HCT116 (cell line): ENCODE data around the gene PTPRC. TPM values are rescaled to one million over a fixed set of nuclear protein-coding genes. Genes with fewer than 3 reads are reported as not detected.

Source experiments
- ATAC-seq: fragments of 200-7000 bp; cut with Tn5 transposase; 2 replicates; pipeline ENCODE4 v1.9.1; 2020; ENCODE audit warnings: mild to moderate bottlenecking, moderate library complexity
- BruUV-seq: library from RNA; stranded (reverse); fragments of 400-500 nt; replicated peaks from 2 replicates; lab custom pipeline; 2021; lab: Mats Ljungman, UMichigan
- CTCF ChIA-PET: fragments of 300-600 bp; sonication (Branson Sonifier 250); formaldehyde crosslinking; loops from one replicate; lab custom pipeline; 2021; ENCODE audit warnings: antibody characterized with exemption; lab: Charles Lee
- POLR2A ChIA-PET: fragments of 300-600, 350-600 bp; sonication (Branson Sonifier 250); formaldehyde crosslinking; loops from one replicate; lab custom pipeline; 2021; ENCODE audit warnings: antibody characterized with exemption; lab: Charles Lee
- RAD21 ChIA-PET, 2 experiments: fragments of 300-600 bp; sonication (Branson Sonifier 250); formaldehyde crosslinking; loops; one replicate each; lab custom pipeline; 2023; ENCODE audit warnings: low total read pairs in 2 of 2; ENCODE audit not compliant: uncharacterized antibody in 2 of 2, unreplicated experiment in 2 of 2, low non-redundant PET in 1 of 2; lab: Charles Lee
- DNase-seq: peaks from one replicate; pipeline ENCODE4 v3.0.0-alpha.2; 2010; ENCODE audit warnings: low read depth, low spot score
- H2AFZ ChIP-seq: fragments of 200-600 bp; shearing (Covaris generic), sonication (generic); 2 replicates; pipeline ENCODE4 v1.6.1; 2017; ENCODE audit warnings: low read depth, mixed run types, mixed read lengths, antibody characterized with exemption, low read length; ENCODE audit not compliant: poor library complexity, severe bottlenecking
- H3K27ac ChIP-seq: 2 replicates; pipeline ENCODE4 v1.5.1; 2012; ENCODE audit warnings: low read depth, low read length
- H3K27me3 ChIP-seq: fragments of 200-600 bp; sonication (generic); 2 replicates; pipeline ENCODE4 v1.6.1; 2016; ENCODE audit warnings: mixed run types, low read length, mixed read lengths; ENCODE audit not compliant: insufficient read depth
- H3K36me3 ChIP-seq, 2 experiments: fragments of 200-500 bp in 1 of 2; fragments of 200-600 bp in 1 of 2; sonication (Bioruptor generic) in 1 of 2; sonication (generic) in 1 of 2; 2 replicates each; pipeline versions ENCODE4 v1.5.1 to v1.6.1; 2014 to 2016; ENCODE audit warnings: low read length in 2 of 2, inconsistent platforms in 1 of 2, mixed read lengths in 1 of 2, mixed run types in 1 of 2; ENCODE audit not compliant: insufficient read depth in 2 of 2, control insufficient read depth in 1 of 2
- H3K4me1 ChIP-seq, 2 experiments: fragments of 200-600 bp in 1 of 2; sonication (generic) in 1 of 2; 2 replicates each; pipeline versions ENCODE4 v1.5.1 to v1.6.1; 2012 to 2017; ENCODE audit warnings: low read length in 2 of 2, inconsistent platforms in 1 of 2, mild to moderate bottlenecking in 1 of 2, mixed read lengths in 1 of 2, mixed run types in 1 of 2, moderate library complexity in 1 of 2; ENCODE audit not compliant: insufficient read depth in 2 of 2, control insufficient read depth in 1 of 2
- H3K4me2 ChIP-seq: fragments of 200-600 bp; sonication (generic); 2 replicates; pipeline ENCODE4 v1.6.1; 2017; ENCODE audit warnings: mixed run types, low read length, mixed read lengths
- H3K4me3 ChIP-seq, 2 experiments: fragments of 200-600 bp in 1 of 2; sonication (generic) in 1 of 2; replicated peaks in 1 of 2; 2 replicates each; pipeline ENCODE4 v1.5.1; 2011 to 2016; ENCODE audit warnings: low read length in 2 of 2, control low read depth in 1 of 2, low read depth in 1 of 2, mild to moderate bottlenecking in 1 of 2, mixed read lengths in 1 of 2, mixed run types in 1 of 2
- H3K79me2 ChIP-seq: fragments of 200-600 bp; sonication (generic); 2 replicates; pipeline ENCODE4 v1.6.1; 2017; ENCODE audit warnings: mild to moderate bottlenecking, mixed run types, low read length, moderate library complexity, mixed read lengths; ENCODE audit not compliant: insufficient read depth
- H3K9ac ChIP-seq: fragments of 200-600 bp; sonication (generic); 2 replicates; pipeline ENCODE4 v1.6.1; 2016; ENCODE audit warnings: low read length, mixed read lengths
- H3K9me2 ChIP-seq: fragments of 200-600 bp; sonication (generic), shearing (Covaris generic); 2 replicates; pipeline ENCODE4 v1.6.1; 2017; ENCODE audit warnings: mixed run types, mild to moderate bottlenecking, moderate library complexity; ENCODE audit not compliant: insufficient read depth
- H3K9me3 ChIP-seq, 2 experiments: fragments of 200-500 bp in 1 of 2; fragments of 200-600 bp in 1 of 2; sonication (Bioruptor generic) in 1 of 2; sonication (generic) in 1 of 2; 2 replicates each; pipeline ENCODE4 v1.6.1; 2014 to 2017; ENCODE audit warnings: low read length in 2 of 2, mixed read lengths in 2 of 2, inconsistent platforms in 1 of 2, low read depth in 1 of 2, mild to moderate bottlenecking in 1 of 2, mixed run types in 1 of 2, moderate library complexity in 1 of 2; ENCODE audit not compliant: control insufficient read depth in 1 of 2, insufficient read depth in 1 of 2
- H4K20me1 ChIP-seq: fragments of 200-600 bp; sonication (generic), shearing (Covaris generic); 2 replicates; pipeline ENCODE4 v1.6.1; 2017; ENCODE audit warnings: mixed run types, mild to moderate bottlenecking, moderate library complexity; ENCODE audit not compliant: insufficient read depth
- CBX3 ChIP-seq: IDR thresholded peaks from 2 replicates; pipeline ENCODE4 v1.6.1; 2012; ENCODE audit warnings: low read depth
- CTCF ChIP-seq, 3 experiments: fragments of 200-600 bp in 1 of 3; sonication (generic) in 1 of 3; IDR thresholded peaks in 2 of 3; conservative IDR thresholded peaks in 1 of 3; 2 replicates each; pipeline ENCODE4 v1.5.1; 2012 to 2017; ENCODE audit warnings: low read depth in 2 of 3, low read length in 2 of 3, antibody characterized with exemption in 1 of 3, borderline replicate concordance in 1 of 3, control low read depth in 1 of 3, mild to moderate bottlenecking in 1 of 3, mixed read lengths in 1 of 3, mixed run types in 1 of 3, moderate library complexity in 1 of 3; ENCODE audit not compliant: insufficient read depth in 1 of 3
- EGR1 ChIP-seq: IDR thresholded peaks from 2 replicates; pipeline ENCODE4 v1.6.1; 2012; ENCODE audit warnings: low read depth
- ELF1 ChIP-seq: IDR thresholded peaks from 2 replicates; pipeline ENCODE4 v1.6.1; 2012; ENCODE audit warnings: low read depth, borderline replicate concordance
- EZH2phosphoT487 ChIP-seq: fragments of 200-600 bp; IDR thresholded peaks from 2 replicates; pipeline ENCODE4 v1.6.1; 2018; ENCODE audit warnings: antibody characterized with exemption, borderline replicate concordance
- JUND ChIP-seq: IDR thresholded peaks from 2 replicates; pipeline ENCODE4 v1.6.1; 2012
- MAX ChIP-seq: IDR thresholded peaks from 2 replicates; pipeline ENCODE4 v1.6.1; 2012
- POLR2A ChIP-seq: IDR thresholded peaks from 2 replicates; pipeline ENCODE4 v1.7.0; 2011; ENCODE audit warnings: borderline replicate concordance; ENCODE audit not compliant: insufficient read depth, insufficient read length; ENCODE audit errors: extremely low read depth
- RAD21 ChIP-seq: IDR thresholded peaks from 2 replicates; pipeline ENCODE4 v1.6.1; 2012; ENCODE audit warnings: low read depth, mild to moderate bottlenecking
- SP1 ChIP-seq: IDR thresholded peaks from 2 replicates; pipeline ENCODE4 v1.6.1; 2012; ENCODE audit warnings: low read depth
- SRF ChIP-seq: IDR thresholded peaks from 2 replicates; pipeline ENCODE4 v1.6.1; 2012; ENCODE audit warnings: low read depth
- TCF7L2 ChIP-seq: IDR thresholded peaks from 2 replicates; pipeline ENCODE4 v1.7.0; 2011; ENCODE audit warnings: borderline replicate concordance, inconsistent platforms; ENCODE audit not compliant: insufficient read depth, insufficient read length; ENCODE audit errors: extremely low read depth
- ZFX ChIP-seq: fragments of 450-650 bp; IDR thresholded peaks from 2 replicates; pipeline ENCODE4 v1.6.1; 2017
- intact Hi-C: fragments of 100-400 bp; cut with micrococcal nuclease; formaldehyde crosslinking; loops from 2 replicates; pipeline ENCODE4 v1.10.0; 2022
- total RNA-seq: library from RNA; stranded (reverse); gene quantifications from one replicate; pipeline ENCODE4 v1.2.1, GENCODE V29; 2021; ENCODE audit not compliant: unreplicated experiment

The PTPRC gene
- total RNA-seq, 1 experiment from 2014 or later = 1.2 TPM

GRCh38 chr1:198622001-198622400 is 16.8 kb upstream of the PTPRC start:
- TF ChIP-seq EZH2phosphoT487 (no peak), JUND (no peak), SP1 (no peak), ZFX (no peak), MAX (no peak), POLR2A (no peak), EGR1 (no peak)
- Histone ChIP-seq H3K4me3 (no peak overlapping the region), H3K36me3 (no peaks in the 10 kb centered on the region), H3K27me3 (no peaks in the 10 kb centered on the region), H3K9me3 (no peaks in the 10 kb centered on the region), H3K4me2 (no peak overlapping the region), H4K20me1 (no peaks in the 10 kb centered on the region), H2AFZ (no peak overlapping the region), H3K27ac (no peak overlapping the region), H3K4me1 (no peaks in the 10 kb centered on the region), H3K9me2 (no peaks in the 10 kb centered on the region), H3K9ac (no peak overlapping the region), H3K79me2 (no peaks in the 10 kb centered on the region)
- intact Hi-C loops = no loop called here
- no peak for ATAC-seq
- BruUV-seq = no TSS peak
- no peak for DNase-seq
- ChIA-PET RAD21 (no interaction called here), CTCF (no interaction called here), POLR2A (no interaction called here)

GRCh38 chr1:198623752-198624647 is 14.8 kb upstream of the PTPRC start:
- H2AFZ ChIP-seq = no peak overlapping the region
- H3K27me3 ChIP-seq = no peaks in the 10 kb centered on the region
- no peaks in the 10 kb centered on the region for H3K36me3 ChIP-seq
- CTCF ChIA-PET = no interaction called here
- RAD21 ChIA-PET = no interaction called here
- H3K4me1 ChIP-seq = no peaks in the 10 kb centered on the region
- no peak overlapping the region for H3K9ac ChIP-seq
- H3K4me2 ChIP-seq = no peak overlapping the region
- intact Hi-C loops = no loop called here
- no peak overlapping the region for H3K4me3 ChIP-seq
- no peak overlapping the region for H3K27ac ChIP-seq
- no peaks in the 10 kb centered on the region for H3K9me2 ChIP-seq
- DNase-seq (no peak), ATAC-seq (no peak)
- H4K20me1 ChIP-seq = no peaks in the 10 kb centered on the region
- no peaks in the 10 kb centered on the region for H3K9me3 ChIP-seq
- no TSS peak for BruUV-seq
- no peak for TF ChIP-seq CTCF (IDR thresholded peaks at IDR 0.05 in 2 of 3, conservative IDR thresholded peaks at IDR 0.05 in 1 of 3; ENCODE audit: borderline replicate concordance in 1 of 3, insufficient read depth in 1 of 3, low read depth in 2 of 3, low read length in 2 of 3)
- no peak for TF ChIP-seq EZH2phosphoT487
- no peak for TF ChIP-seq ELF1
- TF ChIP-seq SP1 = no peak
- no peak for TF ChIP-seq SRF
- TF ChIP-seq RAD21 = no peak
- no peak for TF ChIP-seq TCF7L2
- no peak for TF ChIP-seq CBX3
- no peaks in the 10 kb centered on the region for H3K79me2 ChIP-seq
- POLR2A ChIA-PET = no interaction called here
